ENCODE measurements around the gene RBPMS2.

GRCh38 chr15:64693134-64693533 is 82.3 kb downstream of the RBPMS2 start:
- TF ChIP-seq YY1 (IDR thresholded peaks at IDR 0.05; ENCODE audit: low read depth, low read length) (no peak), EZH2 (IDR thresholded peaks at IDR 0.05; ENCODE audit: low read depth, low read length, severe bottlenecking) (no peak), CTCF (IDR thresholded peaks at IDR 0.05; ENCODE audit: control extremely low read depth in 1 of 3, insufficient read depth in 1 of 3, low read depth in 1 of 3, low read length in 3 of 3) (no peak)

Data from H1 (cell line).